Measurements from ENCODE around the gene CBFA2T3.

GRCh38 chr16:89000207-89000959 lies 23.4 kb upstream of the CBFA2T3 start:
- TF ChIP-seq, protein P1, sequence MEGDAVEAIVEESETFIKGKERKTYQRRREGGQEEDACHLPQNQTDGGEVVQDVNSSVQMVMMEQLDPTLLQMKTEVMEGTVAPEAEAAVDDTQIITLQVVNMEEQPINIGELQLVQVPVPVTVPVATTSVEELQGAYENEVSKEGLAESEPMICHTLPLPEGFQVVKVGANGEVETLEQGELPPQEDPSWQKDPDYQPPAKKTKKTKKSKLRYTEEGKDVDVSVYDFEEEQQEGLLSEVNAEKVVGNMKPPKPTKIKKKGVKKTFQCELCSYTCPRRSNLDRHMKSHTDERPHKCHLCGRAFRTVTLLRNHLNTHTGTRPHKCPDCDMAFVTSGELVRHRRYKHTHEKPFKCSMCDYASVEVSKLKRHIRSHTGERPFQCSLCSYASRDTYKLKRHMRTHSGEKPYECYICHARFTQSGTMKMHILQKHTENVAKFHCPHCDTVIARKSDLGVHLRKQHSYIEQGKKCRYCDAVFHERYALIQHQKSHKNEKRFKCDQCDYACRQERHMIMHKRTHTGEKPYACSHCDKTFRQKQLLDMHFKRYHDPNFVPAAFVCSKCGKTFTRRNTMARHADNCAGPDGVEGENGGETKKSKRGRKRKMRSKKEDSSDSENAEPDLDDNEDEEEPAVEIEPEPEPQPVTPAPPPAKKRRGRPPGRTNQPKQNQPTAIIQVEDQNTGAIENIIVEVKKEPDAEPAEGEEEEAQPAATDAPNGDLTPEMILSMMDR (IDR thresholded peaks at IDR 0.05): no peak
- no peak for TF ChIP-seq POLR2A (IDR thresholded peaks at IDR 0.05)
